Esophagus muscularis mucosa (tissue), 4 donors: Measurements from ENCODE around the gene TPTE2. TPM values are rescaled to one million over a fixed set of nuclear protein-coding genes. Genes with fewer than 3 reads are reported as not detected.
A peak's percentile ranks its signal among the peaks of the same experiment; 100 is the strongest.

ENCODE experiments used
- DNase-seq: peaks from one replicate; pipeline ENCODE4 v3.0.0-alpha.2; 2017; ENCODE audit errors: extremely low spot score
- H3K27ac ChIP-seq, 4 donors: fragments of 200-600 bp; sonication (generic); replicated peaks in 1 of 4; 1 replicate in 3 of 4; 2 replicates in 1 of 4; pipeline ENCODE4 v1.5.1; 2016 to 2019; ENCODE audit warnings: mild to moderate bottlenecking in 1 of 4
- H3K27me3 ChIP-seq, 4 donors: fragments of 200-600 bp; sonication (generic); one replicate each; pipeline versions ENCODE4 v1.5.1 to v1.6.0; 2016 to 2019
- H3K36me3 ChIP-seq, 4 donors: fragments of 200-600 bp; sonication (generic); one replicate each; pipeline ENCODE4 v1.5.1; 2016 to 2019
- H3K4me1 ChIP-seq, 4 donors: fragments of 200-600 bp; sonication (generic); one replicate each; pipeline ENCODE4 v1.5.1; 2016 to 2019
- H3K4me3 ChIP-seq, 4 donors: fragments of 200-600 bp; sonication (generic); 1 replicate in 2 of 4; 2 replicates in 2 of 4; pipeline ENCODE4 v1.5.1; 2016 to 2019; ENCODE audit warnings: mild to moderate bottlenecking in 4 of 4, moderate library complexity in 1 of 4
- H3K9me3 ChIP-seq, 4 donors: fragments of 200-600 bp; sonication (generic); 1 replicate in 3 of 4; 2 replicates in 1 of 4; pipeline ENCODE4 v1.5.1; 2016 to 2019
- EP300 ChIP-seq: sonication (generic); formaldehyde crosslinking; IDR thresholded peaks from one replicate; pipeline ENCODE4 v1.6.1; 2017; ENCODE audit warnings: antibody characterized with exemption
- POLR2A ChIP-seq: fragments of 450-650 bp; IDR thresholded peaks from one replicate; pipeline ENCODE4 v1.6.1; 2017; ENCODE audit warnings: antibody characterized with exemption, moderate library complexity, mild to moderate bottlenecking, low read depth
- POLR2AphosphoS5 ChIP-seq, 2 donors: sonication (generic); formaldehyde crosslinking; IDR thresholded peaks; one replicate each; pipeline ENCODE4 v1.6.1; 2017; ENCODE audit warnings: antibody characterized with exemption in 2 of 2
- WGBS: methylation state at CpG from one replicate; pipeline ENCODE4 v1.1.5; 2018; 5-methylcytosine and 5-hydroxymethylcytosine counted together
- intact Hi-C: fragments of 100-400 bp; cut with DNase I; formaldehyde crosslinking; loops from one replicate; pipeline ENCODE4 v1.15.1; 2023
- total RNA-seq, 4 donors: library from RNA; depleted of rRNA; stranded (reverse); fragments of >200 nt; gene quantifications; one replicate each; pipeline versions ENCODE4 v1.1.0 to v1.2.1, GENCODE V29; 2016
- TF ChIP-seq, protein P1 (sequence below), 3 experiments: fragments of 200-600 bp in 2 of 3; fragments of 450-650 bp in 1 of 3; sonication (generic) in 2 of 3; IDR thresholded peaks; one replicate each; pipeline ENCODE4 v1.5.1; 2017 to 2019; ENCODE audit warnings: antibody characterized with exemption in 3 of 3, mild to moderate bottlenecking in 2 of 3, moderate library complexity in 1 of 3

TPTE2 gene
- total RNA-seq, 4 donors from 2014 or later = 0.29 TPM; not detected in 3

GRCh38 chr13:19604306-19604705 lies 43.0 kb upstream of the TPTE2 start:
- intact Hi-C loops = no loop called here
- Histone ChIP-seq H3K9me3 (no peaks in the 10 kb centered on the region), H3K27me3 (peaks cover 0 to 45% (median 9%) of the 10 kb centered on the region in 4 donors), H3K27ac (no peak overlapping the region), H3K4me3 (no peak overlapping the region), H3K4me1 (peaks cover 0 to 17% (median 15%) of the 10 kb centered on the region in 4 donors), H3K36me3 (no peaks in the 10 kb centered on the region)
- TF ChIP-seq, protein P1, sequence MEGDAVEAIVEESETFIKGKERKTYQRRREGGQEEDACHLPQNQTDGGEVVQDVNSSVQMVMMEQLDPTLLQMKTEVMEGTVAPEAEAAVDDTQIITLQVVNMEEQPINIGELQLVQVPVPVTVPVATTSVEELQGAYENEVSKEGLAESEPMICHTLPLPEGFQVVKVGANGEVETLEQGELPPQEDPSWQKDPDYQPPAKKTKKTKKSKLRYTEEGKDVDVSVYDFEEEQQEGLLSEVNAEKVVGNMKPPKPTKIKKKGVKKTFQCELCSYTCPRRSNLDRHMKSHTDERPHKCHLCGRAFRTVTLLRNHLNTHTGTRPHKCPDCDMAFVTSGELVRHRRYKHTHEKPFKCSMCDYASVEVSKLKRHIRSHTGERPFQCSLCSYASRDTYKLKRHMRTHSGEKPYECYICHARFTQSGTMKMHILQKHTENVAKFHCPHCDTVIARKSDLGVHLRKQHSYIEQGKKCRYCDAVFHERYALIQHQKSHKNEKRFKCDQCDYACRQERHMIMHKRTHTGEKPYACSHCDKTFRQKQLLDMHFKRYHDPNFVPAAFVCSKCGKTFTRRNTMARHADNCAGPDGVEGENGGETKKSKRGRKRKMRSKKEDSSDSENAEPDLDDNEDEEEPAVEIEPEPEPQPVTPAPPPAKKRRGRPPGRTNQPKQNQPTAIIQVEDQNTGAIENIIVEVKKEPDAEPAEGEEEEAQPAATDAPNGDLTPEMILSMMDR (IDR thresholded peaks at IDR 0.05) = no peak
- TF ChIP-seq POLR2A = no peak
- no peak for TF ChIP-seq EP300
- 93% methylated on average over 4 of the region's 6 CpGs for WGBS
- DNase-seq = no peak

GRCh38 chr13:19601749-19602725 lies 40.7 kb upstream of the TPTE2 start:
- WGBS = 12% methylated on average over 10 of the region's 108 CpGs
- intact Hi-C loops = no loop called here
- no peak for TF ChIP-seq POLR2AphosphoS5 (IDR thresholded peaks at IDR 0.05)
- no peak for TF ChIP-seq EP300
- TF ChIP-seq POLR2A = no peak
- TF ChIP-seq, protein P1 (IDR thresholded peaks at IDR 0.05) = no peak
- peak overlapping the region; percentile 61 to 75 (median 64) for H3K4me3 ChIP-seq
- peaks cover 0 to 17% (median 15%) of the 10 kb centered on the region in 4 donors for H3K4me1 ChIP-seq
- no peaks in the 10 kb centered on the region for H3K9me3 ChIP-seq
- no peak for DNase-seq
- peaks cover 0 to 59% (median 9%) of the 10 kb centered on the region in 4 donors for H3K27me3 ChIP-seq
- no peaks in the 10 kb centered on the region for H3K36me3 ChIP-seq
- H3K27ac ChIP-seq = no peak overlapping the region

DNA sequence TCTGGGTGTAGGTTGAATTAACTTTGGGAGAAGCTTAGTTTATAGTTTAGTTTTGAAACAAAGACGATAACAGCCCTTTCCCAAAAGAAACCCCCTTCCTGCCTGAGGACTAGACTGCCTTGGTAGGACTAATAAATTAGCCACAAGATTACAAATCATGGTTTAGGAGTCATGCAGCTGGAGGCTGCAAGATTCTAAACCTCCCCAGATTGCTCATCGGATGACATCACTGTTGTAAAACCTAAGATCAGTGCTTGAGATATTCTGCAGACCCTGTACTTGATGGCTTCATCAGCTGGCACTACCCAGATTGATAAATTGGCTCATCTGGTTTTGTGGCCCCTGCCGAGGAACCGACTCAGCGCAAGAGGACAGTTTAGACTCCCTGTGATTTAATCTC lies 36.2 kb upstream of the TPTE2 start:
- Histone ChIP-seq H3K27me3 (peaks cover 0 to 37% (median 6%) of the 10 kb centered on the region in 4 donors), H3K4me1 (peaks cover 0 to 13% (median 11%) of the 10 kb centered on the region in 4 donors), H3K27ac (no peak overlapping the region), H3K9me3 (no peaks in the 10 kb centered on the region), H3K36me3 (no peaks in the 10 kb centered on the region), H3K4me3 (no peak overlapping the region)
- TF ChIP-seq POLR2A (no peak), POLR2AphosphoS5 (IDR thresholded peaks at IDR 0.05) (no peak), EP300 (no peak)
- TF ChIP-seq, protein P1 (IDR thresholded peaks at IDR 0.05) = no peak
- intact Hi-C loops = no loop called here
- DNase-seq = no peak
- WGBS = 83% methylated on average over 4 of the region's 5 CpGs

- WGBS = 91% methylated on average over 6 of the region's 6 CpGs
- Histone ChIP-seq H3K4me1 (peaks cover 0 to 8% (median 6%) of the 10 kb centered on the region in 4 donors), H3K27ac (no peak overlapping the region), H3K9me3 (no peaks in the 10 kb centered on the region), H3K4me3 (no peak overlapping the region), H3K27me3 (peaks cover 0 to 31% (median 4%) of the 10 kb centered on the region in 4 donors), H3K36me3 (no peaks in the 10 kb centered on the region)
- intact Hi-C loops = no loop called here
- no peak for TF ChIP-seq POLR2AphosphoS5 (IDR thresholded peaks at IDR 0.05)
- TF ChIP-seq, protein P1 (IDR thresholded peaks at IDR 0.05) = no peak
- no peak for TF ChIP-seq EP300
- DNase-seq = no peak
Observed at GRCh38 chr13:19596960-19597361, 35.6 kb upstream of the TPTE2 start.
